HG02943 (cell line): Measurements from ENCODE around the gene PREX1.

ENCODE experiments used
- ATAC-seq: cut with Tn5 transposase; IDR thresholded peaks from one replicate; pipeline ENCODE4 v1.9.1; 2021; ENCODE audit warnings: mild to moderate bottlenecking, low read depth, moderate library complexity; ENCODE audit not compliant: unreplicated experiment

Gene PREX1

DNA sequence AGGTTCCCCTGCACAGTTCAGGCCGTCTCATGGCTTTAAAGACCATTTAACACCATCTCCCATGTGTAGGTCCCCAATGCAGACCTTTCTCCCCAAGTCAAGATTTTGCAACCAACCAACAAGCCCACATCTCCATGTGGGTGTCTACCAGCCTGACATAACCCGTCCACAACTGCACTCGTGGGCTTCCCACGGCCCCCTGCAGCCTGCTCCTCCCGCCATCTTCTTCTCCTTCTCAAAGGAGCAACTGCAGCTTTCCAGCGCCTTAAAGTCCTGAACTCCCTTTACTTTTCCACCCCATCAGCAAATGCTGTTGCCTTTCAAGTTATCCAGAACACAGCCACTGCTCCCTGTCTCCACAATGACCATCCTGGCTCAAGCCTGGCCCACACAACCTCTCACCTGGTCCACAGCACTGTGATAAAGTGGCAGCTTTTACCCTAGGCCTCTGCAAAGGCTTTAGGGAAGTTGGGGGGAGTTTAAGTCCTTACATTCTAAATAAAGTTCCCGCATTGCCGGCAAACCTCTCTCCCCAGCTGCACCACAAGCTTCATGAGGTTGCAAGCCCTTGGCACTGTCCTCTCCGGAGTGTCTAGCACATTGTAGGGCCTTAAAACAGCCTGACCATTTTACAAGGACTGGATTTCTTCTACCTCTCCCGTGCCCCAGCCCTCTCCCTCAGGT, 140.5 kb downstream of the PREX1 start:
- ATAC-seq: no peak

GRCh38 chr20:48686238-48687116, 141.3 kb downstream of the PREX1 start:
- ATAC-seq: no peak

DNA sequence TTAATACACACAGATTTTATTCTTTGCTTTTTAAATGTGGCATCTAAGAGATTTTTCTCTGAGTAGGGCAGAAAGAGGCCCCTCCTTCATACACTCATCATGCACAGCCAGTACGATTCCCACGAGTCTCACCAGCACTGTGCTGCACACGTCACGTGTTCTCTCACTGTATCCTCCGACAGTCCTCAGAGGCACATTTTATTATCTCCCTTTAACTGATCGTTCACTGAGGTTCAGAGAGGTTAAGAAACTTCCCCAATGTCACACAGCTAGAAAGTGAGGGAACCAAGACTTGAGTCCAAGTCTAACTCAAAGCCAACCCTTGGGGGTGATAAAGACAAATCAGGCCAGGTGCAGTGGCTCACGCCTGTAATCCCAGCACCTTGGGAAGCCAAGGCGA, 142.5 kb downstream of the PREX1 start:
- no peak for ATAC-seq

DNA sequence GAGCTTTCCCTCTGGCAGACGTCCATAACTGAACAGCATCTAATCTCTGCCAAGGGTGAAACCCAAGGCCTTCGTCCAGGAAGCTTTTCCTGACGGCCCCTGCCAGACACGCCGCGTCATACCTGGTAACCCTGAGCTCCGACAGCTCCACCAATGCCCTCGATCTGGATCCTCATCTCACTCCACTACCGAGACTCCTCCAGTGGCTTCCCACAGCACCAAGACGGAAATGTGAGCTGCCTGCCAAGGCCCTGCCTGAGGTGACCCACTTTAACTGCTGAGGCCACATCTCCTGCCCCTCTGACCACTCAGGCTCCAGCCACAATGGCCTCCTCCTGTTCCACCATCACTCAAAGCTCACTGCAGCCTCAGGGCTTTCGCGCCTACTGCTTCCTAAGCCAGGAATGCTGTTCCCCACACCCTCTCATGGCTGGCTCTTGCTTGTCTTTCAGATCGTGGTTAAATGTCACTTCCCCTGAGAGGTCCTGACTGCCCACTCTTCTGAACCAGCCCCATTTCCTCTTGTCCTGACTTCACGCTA, 143.2 kb downstream of the PREX1 start:
- no peak for ATAC-seq

- ATAC-seq: no peak
These were observed 144.2 kb downstream of the PREX1 start for GRCh38 chr20:48683467-48684175.

- ATAC-seq: no peak
These were observed 145.1 kb downstream of the PREX1 start for GRCh38 chr20:48682529-48683363.

DNA sequence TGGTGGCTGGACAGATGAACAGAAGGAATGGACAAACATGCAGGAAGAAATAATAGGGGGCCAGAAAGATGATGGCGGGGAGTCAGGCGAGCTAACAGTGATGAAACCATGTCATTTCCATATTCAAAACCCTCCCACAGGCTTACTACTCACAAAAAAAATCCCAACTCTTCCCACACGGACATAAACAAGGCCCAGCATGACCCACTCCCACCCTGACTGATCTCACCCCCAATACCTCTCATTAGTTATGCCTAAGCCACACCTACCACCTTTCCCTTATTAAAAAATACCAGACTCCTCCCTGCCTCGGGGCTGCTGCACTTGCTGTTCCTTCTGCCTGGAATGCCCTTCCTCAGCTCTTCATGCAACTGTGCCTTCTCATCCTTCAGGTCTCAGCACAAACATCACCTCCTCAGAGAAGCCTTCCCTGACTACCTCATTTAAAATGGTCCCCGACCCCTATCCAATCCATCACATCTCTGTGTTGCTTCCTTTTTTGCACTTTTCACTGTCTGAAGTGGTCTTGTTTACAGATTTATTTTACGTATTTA, 145.8 kb downstream of the PREX1 start:
- ATAC-seq: no peak

DNA sequence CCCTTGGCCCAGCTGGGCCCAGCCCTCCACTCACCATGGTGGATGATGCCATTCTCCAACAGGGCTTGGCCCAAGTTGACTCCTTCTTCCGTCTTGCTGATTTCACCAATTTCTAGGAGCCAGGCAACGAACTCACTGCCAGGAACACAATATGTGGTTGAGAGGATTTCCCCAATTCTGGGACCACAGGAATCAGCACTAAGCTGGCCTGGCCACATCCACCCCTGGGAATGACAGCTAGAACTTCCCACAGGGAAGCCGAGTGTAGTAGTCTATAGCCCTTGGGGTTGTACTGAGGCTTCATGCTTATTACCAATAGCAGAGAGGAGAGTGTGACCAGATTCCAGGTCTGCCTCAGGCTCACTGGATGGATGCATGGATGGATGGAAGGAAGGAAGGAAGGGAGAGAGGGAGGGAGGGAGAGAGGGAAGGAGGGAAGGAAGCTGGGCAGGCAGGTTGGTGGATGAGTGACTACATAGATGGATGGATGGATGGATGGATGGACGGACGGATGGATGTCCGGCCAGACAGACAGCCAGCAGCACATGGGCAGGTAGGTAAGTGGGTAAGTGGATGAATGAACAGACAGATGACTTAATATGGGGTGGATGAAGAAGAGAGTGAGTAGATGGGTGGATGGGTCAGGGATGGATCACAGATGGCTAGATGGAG, 146.5 kb downstream of the PREX1 start:
- ATAC-seq: no peak

DNA sequence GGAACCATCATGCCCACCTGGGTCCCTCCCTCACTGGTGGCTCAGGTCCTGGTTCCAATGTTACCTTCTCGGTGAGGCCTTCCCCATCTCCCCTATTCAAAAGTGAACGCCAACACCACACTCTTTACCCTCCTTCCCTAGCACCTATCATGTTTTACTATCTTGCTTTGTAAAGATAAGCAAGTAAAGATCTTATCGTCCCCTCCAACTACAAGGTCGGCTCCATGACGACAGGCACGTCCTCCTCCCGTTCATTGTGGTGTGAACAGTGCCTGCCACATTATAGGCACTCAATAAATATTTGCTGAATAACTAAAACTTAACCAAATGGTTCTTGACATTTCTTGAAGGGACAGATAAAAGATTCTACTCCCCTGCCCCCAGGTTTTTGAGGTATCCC, 147.1 kb downstream of the PREX1 start:
- no peak for ATAC-seq

GRCh38 chr20:48679599-48679998, 148.2 kb downstream of the PREX1 start:
- ATAC-seq: no peak

- no peak for ATAC-seq
These were observed 148.8 kb downstream of the PREX1 start for GRCh38 chr20:48679011-48679410.

GRCh38 chr20:48678421-48678820, 149.4 kb downstream of the PREX1 start:
- no peak for ATAC-seq

DNA sequence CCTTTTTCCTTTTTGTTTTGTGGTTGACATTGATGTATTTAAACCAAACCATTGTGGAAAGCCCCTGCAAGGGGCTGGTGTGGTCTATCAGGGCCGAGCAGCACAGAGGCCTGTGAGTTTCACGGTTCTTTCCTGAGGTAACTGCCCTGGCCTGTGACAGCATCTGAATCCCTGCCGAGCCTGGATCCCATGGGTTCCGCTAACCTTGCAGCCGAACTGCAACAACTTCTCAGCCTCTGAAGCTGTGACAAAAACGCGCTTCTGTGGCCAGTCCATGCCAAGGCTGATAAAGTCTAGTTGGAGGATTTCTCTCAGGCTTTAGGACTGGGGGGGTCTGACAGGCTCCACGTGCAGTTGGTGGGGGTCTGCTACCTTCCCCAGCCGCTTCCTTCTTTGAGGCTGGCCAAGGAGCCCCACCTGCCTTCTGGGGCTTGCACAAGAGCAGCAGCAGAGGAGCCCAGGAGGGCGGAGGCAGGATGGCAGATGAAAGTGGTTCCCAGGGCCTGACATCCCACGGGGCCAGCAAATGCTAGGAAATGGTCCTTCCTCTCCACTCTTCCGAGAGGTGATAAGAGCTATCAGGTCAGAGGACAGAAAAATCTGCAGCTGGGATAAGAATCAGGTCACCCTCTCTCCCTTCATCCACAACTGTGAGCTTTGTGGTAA, 150.9 kb downstream of the PREX1 start:
- ATAC-seq: no peak

DNA sequence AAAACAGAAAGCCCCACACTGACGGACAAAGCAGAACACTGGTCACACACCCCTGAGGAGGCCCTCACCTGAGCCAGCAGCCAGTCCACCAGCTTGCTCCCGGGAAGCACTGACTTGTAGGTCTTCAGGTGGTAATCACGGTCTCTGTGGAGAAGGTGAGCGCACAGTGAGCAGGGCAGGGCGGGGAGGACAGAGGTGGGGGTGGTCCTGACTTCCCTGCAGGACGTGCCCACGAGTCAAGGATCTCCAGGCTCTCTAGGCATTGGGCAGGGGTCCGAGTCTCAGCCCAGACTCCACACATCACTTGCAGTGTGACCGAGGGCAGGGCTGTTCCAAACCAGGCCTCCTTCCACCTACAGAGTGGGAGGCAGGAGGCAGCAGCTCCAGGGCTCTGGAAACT, 151.7 kb downstream of the PREX1 start:
- no peak for ATAC-seq

DNA sequence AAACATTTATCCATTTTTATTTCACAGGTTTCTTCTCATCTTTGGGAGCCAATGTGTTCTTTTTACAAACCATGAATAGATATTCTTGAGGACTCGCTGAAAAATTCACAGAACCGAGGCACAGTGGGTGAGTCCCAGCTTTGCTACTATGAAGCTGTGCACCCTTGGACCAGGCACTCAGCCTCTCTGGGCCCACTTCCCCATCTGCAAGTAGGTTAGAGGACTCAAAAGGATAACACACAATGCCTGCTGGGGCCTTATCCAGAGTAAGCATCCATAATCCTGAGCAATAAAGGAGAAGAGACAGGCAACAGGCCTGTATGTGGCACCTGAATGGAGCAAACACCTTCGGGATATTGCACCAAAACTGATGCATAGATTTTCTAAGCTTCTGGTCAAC, 153.3 kb downstream of the PREX1 start:
- ATAC-seq: no peak

GRCh38 chr20:48673507-48673906, 154.3 kb downstream of the PREX1 start:
- ATAC-seq: no peak

DNA sequence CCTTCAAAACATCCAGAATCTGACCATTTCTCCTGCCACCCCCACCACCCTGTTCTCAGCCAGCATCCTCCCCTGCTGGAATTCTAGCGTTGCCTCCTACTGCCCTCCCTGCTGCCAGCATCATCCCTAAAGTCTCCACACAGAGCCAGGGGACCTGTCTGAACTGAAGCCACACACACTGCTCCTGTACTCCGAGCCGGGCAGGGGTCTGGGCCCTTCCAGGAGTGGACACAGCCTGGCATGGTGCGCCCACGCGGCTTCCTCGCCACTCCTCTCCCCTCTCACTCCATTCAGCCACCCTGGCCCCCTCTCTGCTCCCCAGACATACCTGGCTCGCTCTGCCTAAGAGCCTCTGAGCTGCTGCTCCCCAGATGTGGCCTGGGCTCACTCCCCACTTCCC, 155.5 kb downstream of the PREX1 start:
- no peak for ATAC-seq

- no peak for ATAC-seq
These were observed 156.7 kb downstream of the PREX1 start for GRCh38 chr20:48671141-48671540.
